ENCODE measurements around the gene CADM1. TPM values are rescaled to one million over a fixed set of nuclear protein-coding genes. Genes with fewer than 3 reads are reported as not detected.

CADM1 gene
- total RNA-seq, 1 experiment from 2014 or later = 0.79 TPM

GRCh38 chr11:115188188-115188897 lies 315.9 kb downstream of the CADM1 start:
- TF ChIP-seq, protein P1, sequence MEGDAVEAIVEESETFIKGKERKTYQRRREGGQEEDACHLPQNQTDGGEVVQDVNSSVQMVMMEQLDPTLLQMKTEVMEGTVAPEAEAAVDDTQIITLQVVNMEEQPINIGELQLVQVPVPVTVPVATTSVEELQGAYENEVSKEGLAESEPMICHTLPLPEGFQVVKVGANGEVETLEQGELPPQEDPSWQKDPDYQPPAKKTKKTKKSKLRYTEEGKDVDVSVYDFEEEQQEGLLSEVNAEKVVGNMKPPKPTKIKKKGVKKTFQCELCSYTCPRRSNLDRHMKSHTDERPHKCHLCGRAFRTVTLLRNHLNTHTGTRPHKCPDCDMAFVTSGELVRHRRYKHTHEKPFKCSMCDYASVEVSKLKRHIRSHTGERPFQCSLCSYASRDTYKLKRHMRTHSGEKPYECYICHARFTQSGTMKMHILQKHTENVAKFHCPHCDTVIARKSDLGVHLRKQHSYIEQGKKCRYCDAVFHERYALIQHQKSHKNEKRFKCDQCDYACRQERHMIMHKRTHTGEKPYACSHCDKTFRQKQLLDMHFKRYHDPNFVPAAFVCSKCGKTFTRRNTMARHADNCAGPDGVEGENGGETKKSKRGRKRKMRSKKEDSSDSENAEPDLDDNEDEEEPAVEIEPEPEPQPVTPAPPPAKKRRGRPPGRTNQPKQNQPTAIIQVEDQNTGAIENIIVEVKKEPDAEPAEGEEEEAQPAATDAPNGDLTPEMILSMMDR (IDR thresholded peaks at IDR 0.05 in 2 of 3, conservative IDR thresholded peaks at IDR 0.05 in 1 of 3; ENCODE audit: borderline replicate concordance in 1 of 3, insufficient read depth in 1 of 3, low read depth in 2 of 3, low read length in 2 of 3) = no peak
- TF ChIP-seq JUND (IDR thresholded peaks at IDR 0.05) (no peak), EGR1 (IDR thresholded peaks at IDR 0.05; ENCODE audit: low read depth) (no peak), EZH2 (IDR thresholded peaks at IDR 0.05) (no peak)
- Histone ChIP-seq H3K4me1 (ENCODE audit: control insufficient read depth in 1 of 2, insufficient read depth in 2 of 2, low read length in 2 of 2) (no peaks in the 10 kb centered on the region), H3K36me3 (ENCODE audit: control insufficient read depth in 1 of 2, insufficient read depth in 2 of 2, low read length in 2 of 2) (no peaks in the 10 kb centered on the region), H3K4me2 (ENCODE audit: low read length) (no peak overlapping the region), H3K4me3 (replicated peaks in 1 of 2; ENCODE audit: low read depth in 1 of 2, low read length in 2 of 2) (no peak overlapping the region), H3K27me3 (ENCODE audit: insufficient read depth, low read length) (no peaks in the 10 kb centered on the region), H2AFZ (ENCODE audit: low read depth, low read length, poor library complexity, severe bottlenecking) (no peak overlapping the region), H3K9ac (ENCODE audit: low read length) (no peak overlapping the region), H3K27ac (ENCODE audit: low read depth, low read length) (no peak overlapping the region), H3K79me2 (ENCODE audit: insufficient read depth, low read length) (no peaks in the 10 kb centered on the region), H3K9me2 (ENCODE audit: insufficient read depth) (no peaks in the 10 kb centered on the region), H3K9me3 (ENCODE audit: control insufficient read depth in 1 of 2, insufficient read depth in 1 of 2, low read depth in 1 of 2, low read length in 2 of 2) (no peaks in the 10 kb centered on the region), H4K20me1 (ENCODE audit: insufficient read depth) (no peaks in the 10 kb centered on the region)
- BruUV-seq (replicated peaks) = no TSS peak
- ATAC-seq = no peak
- intact Hi-C loops (cut with micrococcal nuclease) = no loop called here
- RAD21 ChIA-PET (ENCODE audit: low non-redundant PET in 1 of 2, low total read pairs in 2 of 2, uncharacterized antibody in 2 of 2, unreplicated experiment in 2 of 2) = no interaction called here
- no peak for DNase-seq (ENCODE audit: low read depth, low spot score)
- POLR2A ChIA-PET = no interaction called here
- CTCF ChIA-PET = no interaction called here

GRCh38 chr11:115185931-115186330 lies 318.3 kb downstream of the CADM1 start:
- H3K36me3 ChIP-seq (ENCODE audit: control insufficient read depth in 1 of 2, insufficient read depth in 2 of 2, low read length in 2 of 2) = no peaks in the 10 kb centered on the region
- no peaks in the 10 kb centered on the region for H4K20me1 ChIP-seq (ENCODE audit: insufficient read depth)
- no peaks in the 10 kb centered on the region for H3K9me2 ChIP-seq (ENCODE audit: insufficient read depth)
- no peaks in the 10 kb centered on the region for H3K4me1 ChIP-seq (ENCODE audit: control insufficient read depth in 1 of 2, insufficient read depth in 2 of 2, low read length in 2 of 2)
- intact Hi-C loops (cut with micrococcal nuclease) = no loop called here
- H3K9ac ChIP-seq (ENCODE audit: low read length) = no peak overlapping the region
- H3K9me3 ChIP-seq (ENCODE audit: control insufficient read depth in 1 of 2, insufficient read depth in 1 of 2, low read depth in 1 of 2, low read length in 2 of 2) = no peaks in the 10 kb centered on the region
- no peak overlapping the region for H3K4me3 ChIP-seq (replicated peaks in 1 of 2; ENCODE audit: low read depth in 1 of 2, low read length in 2 of 2)
- H2AFZ ChIP-seq (ENCODE audit: low read depth, low read length, poor library complexity, severe bottlenecking) = no peak overlapping the region
- no TSS peak for BruUV-seq (replicated peaks)
- no peak overlapping the region for H3K4me2 ChIP-seq (ENCODE audit: low read length)
- H3K79me2 ChIP-seq (ENCODE audit: insufficient read depth, low read length) = no peaks in the 10 kb centered on the region
- H3K27ac ChIP-seq (ENCODE audit: low read depth, low read length) = no peak overlapping the region
- ChIA-PET POLR2A (no interaction called here), CTCF (no interaction called here), RAD21 (ENCODE audit: low non-redundant PET in 1 of 2, low total read pairs in 2 of 2, uncharacterized antibody in 2 of 2, unreplicated experiment in 2 of 2) (no interaction called here)
- H3K27me3 ChIP-seq (ENCODE audit: insufficient read depth, low read length) = no peaks in the 10 kb centered on the region
- no peak for DNase-seq (ENCODE audit: low read depth, low spot score)
- no peak for TF ChIP-seq SRF (IDR thresholded peaks at IDR 0.05; ENCODE audit: low read depth)
- no peak for TF ChIP-seq REST (IDR thresholded peaks at IDR 0.05; ENCODE audit: low read depth)
- TF ChIP-seq POLR2AphosphoS5 (IDR thresholded peaks at IDR 0.05; ENCODE audit: low read depth, low read length) = no peak
- no peak for TF ChIP-seq SIN3A (IDR thresholded peaks at IDR 0.05; ENCODE audit: low read depth)
- ATAC-seq = no peak

All from HCT116 (cell line).